Spleen (tissue), 11 donors: Measurements from ENCODE around the gene DNM3. TPM values are rescaled to one million over a fixed set of nuclear protein-coding genes. Genes with fewer than 3 reads are reported as not detected.

Source experiments
- DNase-seq: peaks from one replicate; pipeline ENCODE4 v3.0.0-alpha.2; 2020
- H3K27ac ChIP-seq, 8 donors: fragments of 200-600 bp; sonication (generic) in 7 of 8; 1 replicate in 4 of 8; 2 replicates in 4 of 8; pipeline versions ENCODE4 v1.5.0 to v1.8.0; 2016 to 2021; ENCODE audit warnings: inconsistent platforms in 4 of 8, mild to moderate bottlenecking in 4 of 8, moderate library complexity in 1 of 8
- H3K27me3 ChIP-seq, 7 donors: fragments of 200-600 bp; sonication (generic) in 6 of 7; replicated peaks in 1 of 7; 1 replicate in 4 of 7; 2 replicates in 3 of 7; pipeline versions ENCODE4 v1.5.0 to v1.8.0; 2016 to 2021; ENCODE audit warnings: inconsistent platforms in 3 of 7, mild to moderate bottlenecking in 1 of 7
- H3K36me3 ChIP-seq, 6 donors: fragments of 200-600 bp; sonication (generic) in 5 of 6; 1 replicate in 4 of 6; 2 replicates in 2 of 6; pipeline versions ENCODE4 v1.5.0 to v1.8.0; 2016 to 2021; ENCODE audit warnings: inconsistent platforms in 2 of 6
- H3K4me1 ChIP-seq, 6 donors: fragments of 200-600 bp; sonication (generic) in 5 of 6; 1 replicate in 3 of 6; 2 replicates in 3 of 6; pipeline versions ENCODE4 v1.5.0 to v1.8.0; 2016 to 2021; ENCODE audit warnings: inconsistent platforms in 3 of 6
- H3K4me3 ChIP-seq, 8 donors: fragments of 200-600 bp; sonication (generic) in 7 of 8; 1 replicate in 4 of 8; 2 replicates in 4 of 8; pipeline versions ENCODE4 v1.5.0 to v1.8.0; 2016 to 2021; ENCODE audit warnings: inconsistent platforms in 4 of 8, mild to moderate bottlenecking in 4 of 8, moderate library complexity in 2 of 8
- H3K9me3 ChIP-seq, 8 donors: fragments of 200-600 bp; sonication (generic) in 7 of 8; 1 replicate in 4 of 8; 2 replicates in 4 of 8; pipeline versions ENCODE4 v1.5.0 to v1.8.0; 2016 to 2021; ENCODE audit warnings: inconsistent platforms in 4 of 8
- POLR2A ChIP-seq, 3 donors: fragments of 450-650 bp; IDR thresholded peaks; one replicate each; pipeline ENCODE4 v1.5.1; 2017; ENCODE audit warnings: antibody characterized with exemption in 3 of 3, mild to moderate bottlenecking in 1 of 3
- POLR2AphosphoS5 ChIP-seq, 3 donors: sonication (generic); formaldehyde crosslinking; IDR thresholded peaks; one replicate each; pipeline ENCODE4 v1.5.1; 2017; ENCODE audit warnings: antibody characterized with exemption in 3 of 3
- WGBS, 5 donors: extraction: QIAGEN DNeasy Blood & Tissue Kit in 3 of 5; methylation state at CpG; one replicate each; pipeline versions ENCODE4 v1.1.5 to v1.1.7; 2013 to 2018; 5-methylcytosine and 5-hydroxymethylcytosine counted together
- intact Hi-C: fragments of 100-400 bp; cut with DNase I; formaldehyde crosslinking; loops from one replicate; pipeline ENCODE4 v1.15.0; 2023; ENCODE audit warnings: low total_unique reads
- polyA plus RNA-seq, 3 donors: library from polyadenylated mRNA; stranded (reverse); fragments of 200-250 nt; gene quantifications; one replicate each; pipeline ENCODE4 v1.2.1, GENCODE V29; 2013
- total RNA-seq, 7 donors: library from RNA; depleted of rRNA in 3 of 7; stranded (reverse); fragments of >200 nt in 3 of 7; fragmentation: NEBNext Ultra II Directional in 4 of 7; extraction: Animal tissue kit (Norgen Biotek cat#: 25700) in 4 of 7; gene quantifications; one replicate each; pipeline versions ENCODE4 v1.1.0 to v1.2.1, GENCODE V29; 2016 to 2021
- TF ChIP-seq, protein P1 (sequence below), 11 experiments: fragments of 200-600 bp in 7 of 11; fragments of 450-650 bp in 4 of 11; sonication (generic) in 4 of 11; IDR thresholded peaks in 8 of 11; conservative IDR thresholded peaks in 3 of 11; 1 replicate in 7 of 11; 2 replicates in 4 of 11; pipeline versions ENCODE4 v1.4.0 to v1.8.0; 2016 to 2021; ENCODE audit warnings: antibody characterized with exemption in 11 of 11, inconsistent platforms in 4 of 11, mild to moderate bottlenecking in 1 of 11
- donor health status: healthy with polysubstance abuse.
- donor health status: DM: no; HTN: no; CAD: no; lungs with moderate emphysema.
- donor health status: DM: no; HTN: no; CAD: no.
- donor health status: Bipolar disorder and iron deficiency.
- donor health status: healthy.
- donor health status: DM: no; HTN: no; CAD: no.
- donor health status: DM: yes; HTN: yes; CAD: no.

DNM3 gene
- total and polyA plus RNA-seq, 10 donors = 0.61 to 10.2 (median 4.9) TPM

- Histone ChIP-seq H3K27ac (no peak overlapping the region), H3K4me3 (no peak overlapping the region), H3K27me3 (no peaks in the 10 kb centered on the region), H3K9me3 (no peaks in the 10 kb centered on the region), H3K36me3 (no peaks in the 10 kb centered on the region), H3K4me1 (peaks cover 0 to 6% (median 0%) of the 10 kb centered on the region in 6 donors)
- TF ChIP-seq, protein P1, sequence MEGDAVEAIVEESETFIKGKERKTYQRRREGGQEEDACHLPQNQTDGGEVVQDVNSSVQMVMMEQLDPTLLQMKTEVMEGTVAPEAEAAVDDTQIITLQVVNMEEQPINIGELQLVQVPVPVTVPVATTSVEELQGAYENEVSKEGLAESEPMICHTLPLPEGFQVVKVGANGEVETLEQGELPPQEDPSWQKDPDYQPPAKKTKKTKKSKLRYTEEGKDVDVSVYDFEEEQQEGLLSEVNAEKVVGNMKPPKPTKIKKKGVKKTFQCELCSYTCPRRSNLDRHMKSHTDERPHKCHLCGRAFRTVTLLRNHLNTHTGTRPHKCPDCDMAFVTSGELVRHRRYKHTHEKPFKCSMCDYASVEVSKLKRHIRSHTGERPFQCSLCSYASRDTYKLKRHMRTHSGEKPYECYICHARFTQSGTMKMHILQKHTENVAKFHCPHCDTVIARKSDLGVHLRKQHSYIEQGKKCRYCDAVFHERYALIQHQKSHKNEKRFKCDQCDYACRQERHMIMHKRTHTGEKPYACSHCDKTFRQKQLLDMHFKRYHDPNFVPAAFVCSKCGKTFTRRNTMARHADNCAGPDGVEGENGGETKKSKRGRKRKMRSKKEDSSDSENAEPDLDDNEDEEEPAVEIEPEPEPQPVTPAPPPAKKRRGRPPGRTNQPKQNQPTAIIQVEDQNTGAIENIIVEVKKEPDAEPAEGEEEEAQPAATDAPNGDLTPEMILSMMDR (IDR thresholded peaks at IDR 0.05 in 8 of 11, conservative IDR thresholded peaks at IDR 0.05 in 3 of 11) = no peak
- no peak for TF ChIP-seq POLR2AphosphoS5 (IDR thresholded peaks at IDR 0.05)
- no peak for TF ChIP-seq POLR2A (IDR thresholded peaks at IDR 0.05)
- DNase-seq = no peak
- intact Hi-C loops = no loop called here
Observed at GRCh38 chr1:172169836-172170235, 328.5 kb downstream of the DNM3 start.

- no peak for DNase-seq
- WGBS, 5 donors = 94 to 97% (median 94%) methylated on average over 5 of the region's 5 CpGs
- Histone ChIP-seq H3K4me3 (no peak overlapping the region), H3K4me1 (peaks cover 0 to 6% (median 0%) of the 10 kb centered on the region in 6 donors), H3K36me3 (no peaks in the 10 kb centered on the region), H3K27ac (no peak overlapping the region), H3K27me3 (no peaks in the 10 kb centered on the region), H3K9me3 (no peaks in the 10 kb centered on the region)
- intact Hi-C loops = no loop called here
- no peak for TF ChIP-seq POLR2AphosphoS5 (IDR thresholded peaks at IDR 0.05)
- no peak for TF ChIP-seq POLR2A (IDR thresholded peaks at IDR 0.05)
- TF ChIP-seq, protein P1 (IDR thresholded peaks at IDR 0.05 in 8 of 11, conservative IDR thresholded peaks at IDR 0.05 in 3 of 11) = no peak
Observed at GRCh38 chr1:172172352-172172831, 331.1 kb downstream of the DNM3 start.

GRCh38 chr1:172176206-172176605 is 334.9 kb downstream of the DNM3 start:
- H3K4me1 ChIP-seq = peaks cover 7 to 20% (median 13%) of the 10 kb centered on the region in 6 donors
- intact Hi-C loops = no loop called here
- H3K27me3 ChIP-seq = no peaks in the 10 kb centered on the region
- TF ChIP-seq POLR2A (IDR thresholded peaks at IDR 0.05) (no peak), POLR2AphosphoS5 (IDR thresholded peaks at IDR 0.05) (no peak)
- TF ChIP-seq, protein P1 (IDR thresholded peaks at IDR 0.05 in 8 of 11, conservative IDR thresholded peaks at IDR 0.05 in 3 of 11) = no peak
- DNase-seq = no peak
- no peaks in the 10 kb centered on the region for H3K36me3 ChIP-seq
- no peak overlapping the region for H3K4me3 ChIP-seq
- no peaks in the 10 kb centered on the region for H3K9me3 ChIP-seq
- WGBS, 5 donors = 93 to 100% (median 97%) methylated on average over 1 of the region's 1 CpG
- H3K27ac ChIP-seq = no peak overlapping the region

DNA sequence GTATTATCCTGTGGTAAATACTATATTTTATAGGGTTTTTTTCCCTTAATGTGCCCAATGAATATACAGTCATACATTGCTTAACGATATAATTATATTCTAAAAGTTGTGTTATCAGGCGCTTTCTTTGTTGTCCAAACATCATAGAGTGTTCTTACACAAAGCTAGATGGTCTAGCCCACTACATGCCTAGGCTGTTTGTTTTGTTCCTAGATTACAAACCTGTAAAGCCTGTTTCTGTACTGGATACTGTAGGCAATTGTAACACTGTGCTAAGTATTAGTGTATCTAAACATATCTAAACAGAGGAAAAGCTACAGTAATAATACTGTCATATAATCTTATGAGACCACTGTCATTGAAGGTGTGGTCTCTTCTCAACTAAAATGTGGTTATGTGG is 336.6 kb downstream of the DNM3 start:
- Histone ChIP-seq H3K4me1 (peaks cover 19 to 37% (median 28%) of the 10 kb centered on the region in 6 donors), H3K27me3 (no peaks in the 10 kb centered on the region), H3K27ac (no peak overlapping the region), H3K4me3 (no peak overlapping the region), H3K9me3 (no peaks in the 10 kb centered on the region), H3K36me3 (no peaks in the 10 kb centered on the region)
- no peak for TF ChIP-seq POLR2AphosphoS5 (IDR thresholded peaks at IDR 0.05)
- TF ChIP-seq, protein P1 (IDR thresholded peaks at IDR 0.05 in 8 of 11, conservative IDR thresholded peaks at IDR 0.05 in 3 of 11) = no peak
- no peak for TF ChIP-seq POLR2A (IDR thresholded peaks at IDR 0.05)
- 94 to 100% (median 98%) methylated on average over 2 of the region's 2 CpGs for WGBS, 5 donors
- intact Hi-C loops = no loop called here
- no peak for DNase-seq
